OCI-LY7 (cell line): ENCODE measurements around the gene DNAJC27.

Experiments used
- CTCF ChIP-seq: fragments of 200-600 bp; sonication (generic); conservative IDR thresholded peaks from 2 replicates; pipeline ENCODE4 v1.5.1; 2014; ENCODE audit warnings: mild to moderate bottlenecking, antibody characterized with exemption, low read length, moderate library complexity, mixed read lengths
- EZH2phosphoT487 ChIP-seq: fragments of 200-600 bp; sonication (generic); IDR thresholded peaks from 2 replicates; pipeline ENCODE4 v1.6.1; 2018; ENCODE audit warnings: low read depth, borderline replicate concordance, mild to moderate bottlenecking, mixed run types, antibody characterized with exemption, low read length, moderate library complexity, mixed read lengths

GRCh38 chr2:24970483-24971285, 1.1 kb downstream of the DNAJC27 start:
- TF ChIP-seq CTCF (no peak), EZH2phosphoT487 (no peak)
